Measurements from ENCODE around the gene NWD2. TPM values are rescaled to one million over a fixed set of nuclear protein-coding genes. Genes with fewer than 3 reads are reported as not detected.

Gene NWD2
- polyA plus RNA-seq, 1 donor (not counting 4 experiments of a cell fraction or from before 2014, with no cell fraction given): 0.10 TPM

DNA sequence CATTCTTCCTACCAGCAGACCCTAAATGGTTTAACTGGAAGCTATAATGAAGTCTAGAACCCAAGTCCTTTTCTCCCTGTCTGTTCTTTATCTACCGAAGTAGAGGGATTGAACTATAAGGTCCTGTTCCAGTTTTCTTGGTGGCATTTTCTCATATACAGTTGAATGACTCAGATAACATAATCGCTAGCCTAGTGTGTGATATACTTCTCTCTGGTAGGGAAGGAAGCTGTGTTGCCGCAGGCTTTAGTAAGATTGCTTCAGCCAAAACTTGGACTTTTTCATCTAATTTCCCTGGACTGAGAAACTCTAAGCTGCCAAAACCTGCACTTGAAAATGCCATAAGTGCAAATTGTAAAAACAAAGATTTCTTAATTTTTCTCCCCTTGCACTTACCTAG is 123.4 kb downstream of the NWD2 start:
- dilution Hi-C loops (cut with MboI; ENCODE audit: extremely low pct_ligation_motif_present, low sequenced_read_pairs): no loop called here

DNA sequence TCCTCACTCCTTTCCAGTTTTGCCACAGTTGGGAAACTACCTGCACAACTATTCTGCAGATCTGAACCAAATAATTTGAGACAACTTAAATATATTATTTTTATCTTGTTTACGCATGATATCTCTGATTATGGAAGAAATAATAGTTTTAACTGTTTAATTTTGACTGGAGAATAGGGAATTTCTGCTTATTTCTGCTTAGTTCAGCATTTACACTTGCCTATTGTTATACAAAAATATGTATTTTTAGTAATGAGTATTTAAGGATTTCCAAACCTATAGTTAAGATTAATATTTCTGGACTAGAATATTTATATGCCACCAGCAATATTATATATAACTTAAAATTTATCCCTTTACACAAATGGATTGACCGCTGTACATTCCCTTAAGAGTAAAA is 125.5 kb downstream of the NWD2 start:
- Histone ChIP-seq H3K4me3 (ENCODE audit: control insufficient read depth in 2 of 3, extremely low read depth in 1 of 3, insufficient read depth in 2 of 3, low read depth in 1 of 3, low read length in 3 of 3) (no peak overlapping the region), H3K36me3 (ENCODE audit: control insufficient read depth in 2 of 2, extremely low read depth in 1 of 2, insufficient read depth in 2 of 2, low read length in 2 of 2) (no peaks in the 10 kb centered on the region), H3K27ac (ENCODE audit: control insufficient read depth, insufficient read depth, low read length) (no peak overlapping the region), H3K9me3 (ENCODE audit: control insufficient read depth, low read depth, low read length) (no peaks in the 10 kb centered on the region), H3K27me3 (ENCODE audit: control insufficient read depth, extremely low read depth, insufficient read depth, low read length) (no peaks in the 10 kb centered on the region), H3K79me2 (ENCODE audit: control insufficient read depth, insufficient read depth, low read length) (no peaks in the 10 kb centered on the region), H3K9me1 (ENCODE audit: control insufficient read depth, extremely low read depth, insufficient read depth, low read length) (no peaks in the 10 kb centered on the region), H3K9ac (ENCODE audit: control insufficient read depth, extremely low read depth, insufficient read depth, low read length) (no peak overlapping the region), H2AFZ (ENCODE audit: control insufficient read depth, low read length) (no peak overlapping the region), H4K20me1 (ENCODE audit: control insufficient read depth, extremely low read depth, insufficient read depth, low read length) (no peaks in the 10 kb centered on the region), H3K4me1 (ENCODE audit: control insufficient read depth, extremely low read depth, insufficient read depth, low read length) (peaks cover 11% of the 10 kb centered on the region), H3K4me2 (ENCODE audit: control insufficient read depth, extremely low read depth, insufficient read depth, low read depth, low read length) (no peak overlapping the region)
- dilution Hi-C loops (cut with MboI; ENCODE audit: extremely low pct_ligation_motif_present, low sequenced_read_pairs): no loop called here
- DNase-seq (ENCODE audit: low read depth, low spot score): no peak
- FAIRE-seq: no peak
- no peak for TF ChIP-seq CTCF (optimal IDR thresholded peaks at IDR 0.05 in 1 of 3, IDR thresholded peaks at IDR 0.05 in 1 of 3, conservative IDR thresholded peaks at IDR 0.05 in 1 of 3; ENCODE audit: extremely low read depth in 1 of 3, insufficient read depth in 2 of 3, low read length in 3 of 3)
- TF ChIP-seq EZH2 (IDR thresholded peaks at IDR 0.05; ENCODE audit: low read length): no peak

More for the DNA sequence above, 123.4 kb downstream of the NWD2 start:
- Histone ChIP-seq H3K27ac (ENCODE audit: control insufficient read depth, insufficient read depth, low read length) (no peak overlapping the region), H3K9me3 (ENCODE audit: control insufficient read depth, low read depth, low read length) (no peaks in the 10 kb centered on the region), H2AFZ (ENCODE audit: control insufficient read depth, low read length) (no peak overlapping the region), H3K4me3 (ENCODE audit: control insufficient read depth in 2 of 3, extremely low read depth in 1 of 3, insufficient read depth in 2 of 3, low read depth in 1 of 3, low read length in 3 of 3) (no peak overlapping the region), H3K9me1 (ENCODE audit: control insufficient read depth, extremely low read depth, insufficient read depth, low read length) (no peaks in the 10 kb centered on the region), H3K79me2 (ENCODE audit: control insufficient read depth, insufficient read depth, low read length) (no peaks in the 10 kb centered on the region), H3K9ac (ENCODE audit: control insufficient read depth, extremely low read depth, insufficient read depth, low read length) (no peak overlapping the region), H3K4me2 (ENCODE audit: control insufficient read depth, extremely low read depth, insufficient read depth, low read depth, low read length) (no peak overlapping the region), H4K20me1 (ENCODE audit: control insufficient read depth, extremely low read depth, insufficient read depth, low read length) (no peaks in the 10 kb centered on the region), H3K4me1 (ENCODE audit: control insufficient read depth, extremely low read depth, insufficient read depth, low read length) (peaks cover 11% of the 10 kb centered on the region), H3K27me3 (ENCODE audit: control insufficient read depth, extremely low read depth, insufficient read depth, low read length) (no peaks in the 10 kb centered on the region), H3K36me3 (ENCODE audit: control insufficient read depth in 2 of 2, extremely low read depth in 1 of 2, insufficient read depth in 2 of 2, low read length in 2 of 2) (no peaks in the 10 kb centered on the region)
- TF ChIP-seq CTCF (optimal IDR thresholded peaks at IDR 0.05 in 1 of 3, IDR thresholded peaks at IDR 0.05 in 1 of 3, conservative IDR thresholded peaks at IDR 0.05 in 1 of 3; ENCODE audit: extremely low read depth in 1 of 3, insufficient read depth in 2 of 3, low read length in 3 of 3) (no peak), EZH2 (IDR thresholded peaks at IDR 0.05; ENCODE audit: low read length) (no peak)
- DNase-seq (ENCODE audit: low read depth, low spot score) (no peak), FAIRE-seq (no peak)

All from keratinocyte (primary cell).